OCI-LY3 (cell line): ENCODE results near the gene NR5A2.

Experiments
- EZH2phosphoT487 ChIP-seq: fragments of 200-600 bp; shearing (Covaris generic); IDR thresholded peaks from 2 replicates; pipeline ENCODE4 v1.6.1; 2018; ENCODE audit warnings: antibody characterized with exemption, mixed run types, low read depth
- TF ChIP-seq, protein P1 (sequence below): fragments of 200-600, 300-600 bp; sonication (generic); IDR thresholded peaks from 2 replicates; pipeline ENCODE4 v1.5.1; 2014; ENCODE audit warnings: antibody characterized with exemption, low read length, low read depth

DNA sequence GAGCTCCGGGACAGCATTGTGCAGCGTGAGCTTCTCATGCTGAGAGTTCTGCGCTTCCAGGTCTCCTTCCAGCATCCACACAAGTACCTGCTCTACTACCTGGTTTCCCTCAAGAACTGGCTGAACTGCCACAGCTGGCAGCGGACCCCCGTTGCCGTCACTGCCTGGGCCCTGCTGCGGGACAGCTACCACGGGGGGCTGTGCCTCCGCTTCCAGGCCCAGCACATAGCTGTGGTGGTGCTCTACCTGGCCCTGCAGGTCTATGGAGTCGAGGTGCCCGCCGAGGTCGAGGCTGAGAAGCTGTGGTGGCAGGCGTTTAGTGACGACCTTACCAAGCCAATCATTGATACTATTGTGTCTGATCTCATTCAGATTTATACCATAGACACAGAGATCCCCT, 186.4 kb downstream of the NR5A2 start:
- TF ChIP-seq, protein P1, sequence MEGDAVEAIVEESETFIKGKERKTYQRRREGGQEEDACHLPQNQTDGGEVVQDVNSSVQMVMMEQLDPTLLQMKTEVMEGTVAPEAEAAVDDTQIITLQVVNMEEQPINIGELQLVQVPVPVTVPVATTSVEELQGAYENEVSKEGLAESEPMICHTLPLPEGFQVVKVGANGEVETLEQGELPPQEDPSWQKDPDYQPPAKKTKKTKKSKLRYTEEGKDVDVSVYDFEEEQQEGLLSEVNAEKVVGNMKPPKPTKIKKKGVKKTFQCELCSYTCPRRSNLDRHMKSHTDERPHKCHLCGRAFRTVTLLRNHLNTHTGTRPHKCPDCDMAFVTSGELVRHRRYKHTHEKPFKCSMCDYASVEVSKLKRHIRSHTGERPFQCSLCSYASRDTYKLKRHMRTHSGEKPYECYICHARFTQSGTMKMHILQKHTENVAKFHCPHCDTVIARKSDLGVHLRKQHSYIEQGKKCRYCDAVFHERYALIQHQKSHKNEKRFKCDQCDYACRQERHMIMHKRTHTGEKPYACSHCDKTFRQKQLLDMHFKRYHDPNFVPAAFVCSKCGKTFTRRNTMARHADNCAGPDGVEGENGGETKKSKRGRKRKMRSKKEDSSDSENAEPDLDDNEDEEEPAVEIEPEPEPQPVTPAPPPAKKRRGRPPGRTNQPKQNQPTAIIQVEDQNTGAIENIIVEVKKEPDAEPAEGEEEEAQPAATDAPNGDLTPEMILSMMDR: no peak
- no peak for TF ChIP-seq EZH2phosphoT487
